H9 (cell line): ENCODE data around the gene ZNF280A. TPM values are rescaled to one million over a fixed set of nuclear protein-coding genes. Genes with fewer than 3 reads are reported as not detected.

Experiments
- DNase-seq: peaks from one replicate; pipeline ENCODE4 v3.0.0-alpha.2; 2017
- H2AFZ ChIP-seq: one replicate; pipeline ENCODE4 v1.6.1; 2013; ENCODE audit warnings: mild to moderate bottlenecking, low read length, control low read depth, moderate library complexity
- H2AK5ac ChIP-seq: 2 replicates; pipeline ENCODE4 v1.6.1; 2013; ENCODE audit warnings: low read length, control low read depth, mixed read lengths; ENCODE audit not compliant: insufficient read length
- H2BK120ac ChIP-seq: one replicate; pipeline ENCODE4 v1.6.1; 2013; ENCODE audit warnings: low read depth, mild to moderate bottlenecking, low read length, control low read depth, inconsistent platforms; ENCODE audit not compliant: poor library complexity, severe bottlenecking
- H2BK12ac ChIP-seq: 2 replicates; pipeline ENCODE4 v1.6.1; 2013; ENCODE audit warnings: low read length, control low read depth, mixed read lengths, low read depth; ENCODE audit not compliant: insufficient read length
- H2BK15ac ChIP-seq: 2 replicates; pipeline ENCODE4 v1.6.1; 2013; ENCODE audit warnings: low read depth, low read length, control low read depth
- H2BK20ac ChIP-seq: one replicate; pipeline ENCODE4 v1.6.1; 2013; ENCODE audit warnings: low read depth, mild to moderate bottlenecking, low read length, control low read depth, inconsistent platforms; ENCODE audit not compliant: poor library complexity, severe bottlenecking
- H2BK5ac ChIP-seq: 2 replicates; pipeline ENCODE4 v1.6.1; 2013; ENCODE audit warnings: low read length, control low read depth, mixed read lengths; ENCODE audit not compliant: insufficient read length
- H3K14ac ChIP-seq: 2 replicates; pipeline ENCODE4 v1.6.1; 2013; ENCODE audit warnings: low read length, control low read depth; ENCODE audit not compliant: insufficient read depth
- H3K18ac ChIP-seq: 2 replicates; pipeline ENCODE4 v1.6.1; 2013; ENCODE audit warnings: low read depth, mild to moderate bottlenecking, mixed read lengths, low read length, control low read depth; ENCODE audit not compliant: insufficient read length
- H3K23ac ChIP-seq: 2 replicates; pipeline ENCODE4 v1.6.1; 2013; ENCODE audit warnings: low read length, control low read depth, mixed read lengths, low read depth; ENCODE audit not compliant: insufficient read length
- H3K23me2 ChIP-seq: 2 replicates; pipeline ENCODE4 v1.6.1; 2013; ENCODE audit warnings: low read depth, mild to moderate bottlenecking, mixed read lengths, low read length, control low read depth; ENCODE audit not compliant: insufficient read length, poor library complexity, severe bottlenecking
- H3K27ac ChIP-seq: 2 replicates; pipeline ENCODE4 v1.5.1; 2013; ENCODE audit warnings: low read length, control low read depth, mixed read lengths, low read depth; ENCODE audit not compliant: insufficient read length
- H3K27me3 ChIP-seq: 2 replicates; pipeline ENCODE4 v1.6.1; 2013; ENCODE audit warnings: low read length, control low read depth, inconsistent platforms; ENCODE audit not compliant: insufficient read depth
- H3K4ac ChIP-seq: 2 replicates; pipeline ENCODE4 v1.6.1; 2013; ENCODE audit warnings: low read depth, mild to moderate bottlenecking, control low read depth, inconsistent platforms, low read length, moderate library complexity
- H3K4me1 ChIP-seq: 2 replicates; pipeline ENCODE4 v1.6.1; 2013; ENCODE audit warnings: low read length, control low read depth, inconsistent platforms; ENCODE audit not compliant: insufficient read depth
- H3K4me2 ChIP-seq: 2 replicates; pipeline ENCODE4 v1.6.1; 2013; ENCODE audit warnings: low read length, control low read depth, mixed read lengths; ENCODE audit not compliant: insufficient read length, insufficient read depth
- H3K56ac ChIP-seq: 2 replicates; pipeline ENCODE4 v1.6.1; 2013; ENCODE audit warnings: low read depth, mild to moderate bottlenecking, mixed read lengths, low read length, control low read depth; ENCODE audit not compliant: insufficient read length
- H3K79me1 ChIP-seq: 2 replicates; pipeline ENCODE4 v1.6.1; 2013; ENCODE audit warnings: low read depth, mild to moderate bottlenecking, moderate library complexity, low read length, control low read depth, inconsistent platforms; ENCODE audit not compliant: insufficient read depth, poor library complexity, severe bottlenecking
- H3K79me2 ChIP-seq: 2 replicates; pipeline ENCODE4 v1.6.1; 2013; ENCODE audit warnings: low read length, control low read depth, inconsistent platforms; ENCODE audit not compliant: insufficient read depth
- H3K9ac ChIP-seq: 2 replicates; pipeline ENCODE4 v1.6.1; 2013; ENCODE audit warnings: low read length, control low read depth, mixed read lengths; ENCODE audit not compliant: insufficient read length; ENCODE audit errors: extremely low read depth
- H3K9me3 ChIP-seq: one replicate; pipeline ENCODE4 v1.6.1; 2013; ENCODE audit warnings: low read depth, low read length, inconsistent platforms; ENCODE audit not compliant: control insufficient read depth
- H3T11ph ChIP-seq: one replicate; pipeline ENCODE4 v1.6.1; 2013; ENCODE audit warnings: mild to moderate bottlenecking, low read length, control low read depth, inconsistent platforms
- H4K20me1 ChIP-seq: one replicate; pipeline ENCODE4 v1.6.1; 2013; ENCODE audit not compliant: control insufficient read depth, insufficient read length, insufficient read depth
- H4K5ac ChIP-seq: 2 replicates; pipeline ENCODE4 v1.6.1; 2013; ENCODE audit warnings: low read depth, mild to moderate bottlenecking, mixed read lengths, low read length, control low read depth; ENCODE audit not compliant: insufficient read length
- H4K8ac ChIP-seq: replicated peaks from 2 replicates; pipeline ENCODE4 v1.6.1; 2013; ENCODE audit warnings: low read length, control low read depth, mixed read lengths, low read depth; ENCODE audit not compliant: insufficient read length
- H4K91ac ChIP-seq: 2 replicates; pipeline ENCODE4 v1.6.1; 2013; ENCODE audit warnings: low read depth, mild to moderate bottlenecking, moderate library complexity, mixed read lengths, low read length, control low read depth; ENCODE audit not compliant: insufficient read length
- H3K27ac Mint-ChIP-seq, 3 experiments: 2 replicates in 2 of 3; 3 replicates in 1 of 3; pipeline ENCODE4 v1.8.0; 2020 to 2021; ENCODE audit warnings: mixed read lengths in 3 of 3, mild to moderate bottlenecking in 1 of 3, moderate library complexity in 1 of 3
- H3K27me3 Mint-ChIP-seq: 2 replicates; pipeline ENCODE4 v1.8.0; 2021; ENCODE audit warnings: low read depth, mild to moderate bottlenecking, moderate library complexity, mixed read lengths
- H3K36me3 Mint-ChIP-seq, 3 experiments: 2 replicates in 2 of 3; 3 replicates in 1 of 3; pipeline ENCODE4 v1.8.0; 2020 to 2021; ENCODE audit warnings: low read depth in 3 of 3, mixed read lengths in 3 of 3; ENCODE audit not compliant: insufficient read depth in 1 of 3
- H3K4me1 Mint-ChIP-seq, 2 experiments: 2 replicates each; pipeline ENCODE4 v1.8.0; 2020; ENCODE audit warnings: mixed read lengths in 2 of 2
- H3K4me3 Mint-ChIP-seq, 2 experiments: 2 replicates in 1 of 2; 3 replicates in 1 of 2; pipeline ENCODE4 v1.8.0; 2020 to 2021; ENCODE audit warnings: mild to moderate bottlenecking in 2 of 2, mixed read lengths in 2 of 2, moderate library complexity in 1 of 2
- H3K9me3 Mint-ChIP-seq, 2 experiments: 2 replicates in 1 of 2; 3 replicates in 1 of 2; pipeline ENCODE4 v1.8.0; 2020; ENCODE audit warnings: mild to moderate bottlenecking in 2 of 2, mixed read lengths in 2 of 2, moderate library complexity in 1 of 2
- WGBS: extraction: QIAGEN DNeasy Blood & Tissue Kit; methylation state at CpG from one replicate; pipeline ENCODE4 v1.1.7; 2013; ENCODE audit warnings: missing lambda C conversion rate, low lambda C conversion rate, mixed read lengths; ENCODE audit not compliant: insufficient read length; ENCODE audit errors: extremely low coverage; 5-methylcytosine and 5-hydroxymethylcytosine counted together
- total RNA-seq: library from RNA; stranded (reverse); gene quantifications from 2 replicates; pipeline ENCODE4 v1.2.1, GENCODE V29; 2021
- TF ChIP-seq, protein P1 (sequence below): fragments of 200-600 bp; sonication (generic); conservative IDR thresholded peaks from 3 replicates; pipeline ENCODE4 v1.8.0; 2021; ENCODE audit warnings: antibody characterized with exemption, mild to moderate bottlenecking

The ZNF280A gene
- total RNA-seq, 1 experiment from 2014 or later: 0.13 TPM

DNA sequence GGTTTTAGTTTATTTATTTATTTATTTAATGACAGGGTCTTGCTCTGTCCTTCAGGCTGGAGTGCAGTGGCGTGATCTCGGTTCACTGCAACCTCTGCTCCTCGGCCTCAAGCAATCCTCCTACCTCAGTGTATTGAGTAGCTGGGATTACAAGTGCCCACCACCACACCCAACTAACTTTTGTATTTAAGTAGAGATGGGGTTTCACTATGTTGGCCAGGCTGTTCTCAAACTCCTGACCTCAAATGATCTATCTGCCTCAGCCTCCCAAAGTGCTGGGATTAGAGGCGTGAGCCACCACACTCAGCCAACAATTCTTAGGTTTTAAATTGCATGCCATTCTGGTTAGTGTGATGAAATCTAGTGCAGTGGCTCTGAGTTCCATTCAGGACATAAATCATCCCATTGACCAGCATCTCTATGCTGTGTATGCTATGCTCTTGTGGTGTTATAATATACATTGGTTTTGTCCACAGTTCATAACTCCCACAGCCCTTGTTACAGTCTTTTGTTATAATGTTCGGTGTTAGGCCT lies 40.0 kb downstream of the ZNF280A start:
- H4K91ac ChIP-seq: no peak overlapping the region
- no peak overlapping the region for H2BK20ac ChIP-seq
- H3K27ac ChIP-seq: no peak overlapping the region
- H2BK12ac ChIP-seq: no peak overlapping the region
- H3K4me1 ChIP-seq: no peaks in the 10 kb centered on the region
- H3K9me3 ChIP-seq: no peaks in the 10 kb centered on the region
- no peak overlapping the region for H2BK5ac ChIP-seq
- no peak overlapping the region for H4K5ac ChIP-seq
- no peak overlapping the region for H3K4me2 ChIP-seq
- no peaks in the 10 kb centered on the region for H4K20me1 ChIP-seq
- H3K23ac ChIP-seq: no peak overlapping the region
- no peaks in the 10 kb centered on the region for H3K9me3 Mint-ChIP-seq
- H3K4ac ChIP-seq: no peak overlapping the region
- H3K36me3 Mint-ChIP-seq: peaks cover 0 to 4% (median 4%) of the 10 kb centered on the region in 3 experiments; a peak in 4 of 7 replicates
- no peak for DNase-seq
- no peak overlapping the region for H3K4me3 Mint-ChIP-seq
- no peak overlapping the region for H2BK15ac ChIP-seq
- H4K8ac ChIP-seq: no peak overlapping the region
- no peak overlapping the region for H3T11ph ChIP-seq
- H3K56ac ChIP-seq: no peak overlapping the region
- peaks cover 0 to under 1% of the 10 kb centered on the region in 2 experiments; a peak in 2 of 4 replicates for H3K4me1 Mint-ChIP-seq
- H2AK5ac ChIP-seq: no peak overlapping the region
- no peak overlapping the region for H3K18ac ChIP-seq
- no peak overlapping the region for H3K9ac ChIP-seq
- H3K79me1 ChIP-seq: no peaks in the 10 kb centered on the region
- no peaks in the 10 kb centered on the region for H3K23me2 ChIP-seq
- H3K27me3 Mint-ChIP-seq: peaks cover 67% of the 10 kb centered on the region
- no peaks in the 10 kb centered on the region for H3K79me2 ChIP-seq
- H3K27ac Mint-ChIP-seq: no peak overlapping the region
- no peak overlapping the region for H3K14ac ChIP-seq
- no CpG with 5 or more reads among the region's 5 CpGs for WGBS
- H3K27me3 ChIP-seq: no peaks in the 10 kb centered on the region; the same call in 1 of the 2 replicates
- H2BK120ac ChIP-seq: no peak overlapping the region
- no peak overlapping the region for H2AFZ ChIP-seq
- TF ChIP-seq, protein P1, sequence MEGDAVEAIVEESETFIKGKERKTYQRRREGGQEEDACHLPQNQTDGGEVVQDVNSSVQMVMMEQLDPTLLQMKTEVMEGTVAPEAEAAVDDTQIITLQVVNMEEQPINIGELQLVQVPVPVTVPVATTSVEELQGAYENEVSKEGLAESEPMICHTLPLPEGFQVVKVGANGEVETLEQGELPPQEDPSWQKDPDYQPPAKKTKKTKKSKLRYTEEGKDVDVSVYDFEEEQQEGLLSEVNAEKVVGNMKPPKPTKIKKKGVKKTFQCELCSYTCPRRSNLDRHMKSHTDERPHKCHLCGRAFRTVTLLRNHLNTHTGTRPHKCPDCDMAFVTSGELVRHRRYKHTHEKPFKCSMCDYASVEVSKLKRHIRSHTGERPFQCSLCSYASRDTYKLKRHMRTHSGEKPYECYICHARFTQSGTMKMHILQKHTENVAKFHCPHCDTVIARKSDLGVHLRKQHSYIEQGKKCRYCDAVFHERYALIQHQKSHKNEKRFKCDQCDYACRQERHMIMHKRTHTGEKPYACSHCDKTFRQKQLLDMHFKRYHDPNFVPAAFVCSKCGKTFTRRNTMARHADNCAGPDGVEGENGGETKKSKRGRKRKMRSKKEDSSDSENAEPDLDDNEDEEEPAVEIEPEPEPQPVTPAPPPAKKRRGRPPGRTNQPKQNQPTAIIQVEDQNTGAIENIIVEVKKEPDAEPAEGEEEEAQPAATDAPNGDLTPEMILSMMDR: no peak
